DOHH2 (cell line): Measurements from ENCODE around the gene IRF1.

Experiments used
- H3F3A ChIP-seq: fragments of 200-600 bp; sonication (generic), shearing (Covaris generic); 2 replicates; pipeline ENCODE4 v1.6.0; 2016; ENCODE audit warnings: antibody characterized with exemption, mild to moderate bottlenecking; ENCODE audit not compliant: control insufficient read depth, insufficient read depth
- H3K27ac ChIP-seq: fragments of 200-600 bp; sonication (generic); 2 replicates; pipeline ENCODE4 v1.5.1; 2014; ENCODE audit warnings: low read depth, mild to moderate bottlenecking, low read length, moderate library complexity
- H3K27me3 ChIP-seq: fragments of 200-600 bp; sonication (generic); 2 replicates; pipeline ENCODE4 v1.6.1; 2014; ENCODE audit warnings: mild to moderate bottlenecking, low read length, mixed read lengths; ENCODE audit not compliant: control insufficient read depth
- H3K36me3 ChIP-seq: fragments of 200-600 bp; sonication (generic); 2 replicates; pipeline ENCODE4 v1.6.1; 2014; ENCODE audit warnings: mild to moderate bottlenecking, low read length, moderate library complexity, mixed read lengths; ENCODE audit not compliant: control insufficient read depth
- H3K4me1 ChIP-seq: fragments of 200-600 bp; sonication (generic); 2 replicates; pipeline ENCODE4 v1.6.1; 2014; ENCODE audit warnings: mild to moderate bottlenecking, low read length, mixed read lengths; ENCODE audit not compliant: control insufficient read depth
- H3K4me2 ChIP-seq: fragments of 200-600 bp; sonication (generic); 2 replicates; pipeline ENCODE4 v1.6.0; 2014; ENCODE audit warnings: mild to moderate bottlenecking, low read length, moderate library complexity
- H3K4me3 ChIP-seq: fragments of 200-600 bp; sonication (generic); 2 replicates; pipeline ENCODE4 v1.5.1; 2014; ENCODE audit warnings: mild to moderate bottlenecking, low read length, mixed read lengths
- H3K79me2 ChIP-seq: fragments of 200-600 bp; sonication (generic); 2 replicates; pipeline ENCODE4 v1.6.1; 2014; ENCODE audit warnings: mild to moderate bottlenecking, low read length, mixed read lengths; ENCODE audit not compliant: control insufficient read depth
- H3K9me2 ChIP-seq: fragments of 200-600 bp; sonication (generic); replicated peaks from 2 replicates; pipeline ENCODE4 v1.6.1; 2014; ENCODE audit warnings: mild to moderate bottlenecking, low read length, mixed read lengths; ENCODE audit not compliant: control insufficient read depth
- H3K9me3 ChIP-seq: fragments of 200-600 bp; sonication (generic); 2 replicates; pipeline ENCODE4 v1.6.1; 2014; ENCODE audit warnings: antibody characterized with exemption, low read length, mixed read lengths; ENCODE audit not compliant: control insufficient read depth, insufficient read depth
- H4K20me1 ChIP-seq: fragments of 200-600 bp; sonication (generic); 2 replicates; pipeline ENCODE4 v1.6.0; 2014; ENCODE audit warnings: low read depth, mild to moderate bottlenecking, antibody characterized with exemption, low read length, moderate library complexity; ENCODE audit not compliant: control insufficient read depth, insufficient read depth
- CTCF ChIP-seq: fragments of 200-600 bp; sonication (generic); IDR thresholded peaks from one replicate; pipeline ENCODE4 v1.5.1; 2014; ENCODE audit warnings: antibody characterized with exemption, mild to moderate bottlenecking, low read depth, low read length; ENCODE audit not compliant: poor library complexity, severe bottlenecking
- EZH2phosphoT487 ChIP-seq: fragments of 200-600 bp; sonication (generic); IDR thresholded peaks from 2 replicates; pipeline ENCODE4 v1.6.1; 2017; ENCODE audit warnings: borderline replicate concordance, mild to moderate bottlenecking, antibody characterized with exemption, low read length, moderate library complexity, mixed read lengths

IRF1 gene

GRCh38 chr5:132464156-132464939 lies 26.2 kb downstream of the IRF1 start:
- Histone ChIP-seq H3F3A (no peaks in the 10 kb centered on the region), H3K4me2 (peak overlapping the region; percentile 37), H3K4me3 (no peak overlapping the region), H3K27ac (no peak overlapping the region), H3K79me2 (no peaks in the 10 kb centered on the region), H3K9me2 (no peaks in the 10 kb centered on the region), H3K36me3 (no peaks in the 10 kb centered on the region), H4K20me1 (no peaks in the 10 kb centered on the region), H3K9me3 (no peaks in the 10 kb centered on the region), H3K27me3 (peaks cover 62% of the 10 kb centered on the region), H3K4me1 (peaks cover 51% of the 10 kb centered on the region)
- TF ChIP-seq CTCF (peak; percentile 18), EZH2phosphoT487 (no peak)

GRCh38 chr5:132463811-132464155 lies 26.8 kb downstream of the IRF1 start:
- Histone ChIP-seq H3K27ac (no peak overlapping the region), H3F3A (no peaks in the 10 kb centered on the region), H3K4me2 (peak overlapping the region; percentile 37; the same call in 1 of the 2 replicates), H3K27me3 (peaks cover 60% of the 10 kb centered on the region), H3K79me2 (no peaks in the 10 kb centered on the region), H3K9me3 (no peaks in the 10 kb centered on the region), H3K9me2 (no peaks in the 10 kb centered on the region), H3K4me1 (peaks cover 57% of the 10 kb centered on the region), H3K4me3 (no peak overlapping the region), H4K20me1 (no peaks in the 10 kb centered on the region), H3K36me3 (no peaks in the 10 kb centered on the region)
- TF ChIP-seq CTCF = no peak
- no peak for TF ChIP-seq EZH2phosphoT487

- no peak for TF ChIP-seq CTCF
- no peak for TF ChIP-seq EZH2phosphoT487
- Histone ChIP-seq H4K20me1 (no peaks in the 10 kb centered on the region), H3K9me2 (no peaks in the 10 kb centered on the region), H3K4me3 (no peak overlapping the region), H3F3A (no peaks in the 10 kb centered on the region), H3K27me3 (peaks cover 58% of the 10 kb centered on the region), H3K79me2 (no peaks in the 10 kb centered on the region), H3K36me3 (no peaks in the 10 kb centered on the region), H3K9me3 (no peaks in the 10 kb centered on the region), H3K27ac (no peak overlapping the region), H3K4me2 (no peak overlapping the region), H3K4me1 (peaks cover 64% of the 10 kb centered on the region)
Measured at GRCh38 chr5:132462856-132463745, 27.5 kb downstream of the IRF1 start.
